HL-60/S4 treated with phorbol 12-myristate 13-acetate at 8.2 ng/mL for 4 days and 3 days (cell line): ENCODE results near the gene RNF215.

Experiments
- in situ Hi-C: fragments of 300-500 bp; cut with MboI; formaldehyde crosslinking; loops from 2 replicates; pipeline ENCODE4 v1.15.0; 2022; ENCODE audit warnings: low sequenced_read_pairs

The RNF215 gene

GRCh38 chr22:30386960-30387827 is at the start of gene RNF215:
Gene RNF215 (minus strand): TSS chr22:30387411. CDS start chr22:30387313, 98 bp downstream.
- in situ Hi-C loops = loop anchor here (25.0 kb wide), 1 partner anchor 275 kb away; no protein-coding TSS in a partner anchor

DNA sequence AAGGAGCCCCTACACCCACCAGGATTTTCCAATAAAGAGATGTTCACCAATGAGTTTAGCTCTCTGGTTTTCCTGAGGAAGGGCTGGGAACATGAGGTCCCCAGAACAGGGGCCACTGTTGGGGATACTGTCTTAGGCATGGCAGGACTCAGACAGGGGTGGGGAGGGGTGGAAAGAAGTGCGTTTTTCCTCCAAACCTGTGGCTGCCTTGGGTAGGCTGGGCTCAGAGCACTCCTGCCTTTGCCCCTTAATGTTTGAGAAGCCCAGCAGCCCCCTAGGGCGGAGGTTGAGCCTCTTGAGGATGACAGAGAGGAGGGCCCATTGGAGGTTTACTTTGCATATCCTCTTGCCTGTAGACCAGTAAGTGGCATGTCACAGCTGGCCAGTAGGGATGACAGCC is 49.0 kb upstream of the RNF215 start:
- in situ Hi-C loops = no loop called here

DNA sequence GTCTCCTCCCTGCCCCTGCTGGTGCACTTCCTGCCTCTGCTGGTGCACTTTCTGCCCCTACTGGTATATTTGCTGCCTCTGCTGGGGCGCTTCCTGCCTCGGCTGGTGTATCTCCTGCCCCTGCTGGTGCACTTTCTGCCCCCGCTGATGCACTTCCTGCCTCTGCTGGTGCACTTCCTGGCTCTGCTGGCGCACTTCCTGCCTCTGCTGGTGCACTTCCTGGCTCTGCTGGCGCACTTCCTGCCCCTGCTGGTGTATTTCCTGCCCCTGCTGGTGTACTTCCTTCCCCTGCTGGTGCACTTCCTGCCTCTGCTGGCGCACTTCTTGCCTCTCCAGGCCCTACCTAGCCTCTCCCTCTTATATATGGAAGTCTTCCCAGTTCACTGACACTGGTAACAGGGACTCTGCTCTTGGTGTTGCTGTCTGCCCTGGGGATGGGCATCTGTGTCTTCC is 48.5 kb upstream of the RNF215 start:
- in situ Hi-C loops = no loop called here

DNA sequence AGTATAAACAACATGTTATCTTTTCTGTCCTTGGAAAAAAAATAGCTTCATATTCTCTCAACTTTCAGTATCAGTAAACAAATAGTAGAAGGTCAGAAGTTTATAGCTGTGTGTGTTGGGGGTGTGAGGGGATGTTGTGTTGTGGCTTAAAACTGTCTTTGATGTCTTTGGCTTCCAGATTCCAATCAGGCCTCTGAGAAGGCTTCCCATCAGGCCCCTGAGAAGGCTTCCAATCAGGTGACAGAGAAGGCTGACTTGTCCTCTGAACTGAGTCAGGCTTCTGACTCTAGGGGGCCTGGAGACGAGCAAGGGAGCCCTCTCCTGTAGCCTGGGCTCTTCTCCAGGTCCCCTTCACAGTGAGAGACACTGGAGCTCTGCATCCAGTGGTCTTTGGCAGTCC is 47.6 kb upstream of the RNF215 start:
- in situ Hi-C loops = no loop called here

DNA sequence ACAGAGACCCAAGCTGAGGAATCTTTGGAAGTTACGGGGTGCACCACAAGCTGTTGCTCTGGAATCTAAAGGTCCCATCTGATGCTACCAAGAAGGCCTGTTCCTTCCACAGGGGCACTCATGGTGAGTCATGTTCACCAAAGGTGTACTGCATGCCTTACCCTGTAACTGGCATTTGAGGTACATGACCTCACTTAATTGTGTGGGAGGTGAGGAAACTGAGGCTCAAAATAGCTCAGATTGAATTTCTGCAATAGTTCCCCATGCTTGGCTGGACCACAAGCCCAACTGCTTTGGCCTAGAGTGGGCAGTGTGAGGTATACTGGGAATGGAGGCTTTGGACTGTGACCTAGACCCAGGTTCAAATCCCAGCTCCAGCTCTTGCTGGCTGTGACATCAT is 46.6 kb upstream of the RNF215 start:
- in situ Hi-C loops = no loop called here

DNA sequence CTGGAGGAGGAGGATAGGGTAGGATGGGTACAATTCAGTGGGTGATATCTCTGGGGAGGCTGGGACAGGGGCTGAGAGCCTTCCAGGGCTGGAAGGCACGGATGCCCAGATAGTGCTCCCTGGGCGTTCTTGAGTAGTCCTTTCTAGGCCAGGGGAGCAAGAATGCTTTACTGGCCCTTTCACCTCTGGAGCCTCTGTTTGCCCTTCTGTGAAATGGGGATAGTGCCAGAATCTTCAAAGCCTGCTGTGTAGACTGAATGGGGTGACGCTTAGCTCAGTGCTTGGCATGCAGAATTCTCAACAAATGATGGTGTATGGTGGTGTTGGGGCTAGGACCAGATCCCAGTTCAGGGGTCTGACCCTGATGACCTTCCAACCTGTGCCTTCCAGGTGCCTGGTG is 46.0 kb upstream of the RNF215 start:
- in situ Hi-C loops = no loop called here

DNA sequence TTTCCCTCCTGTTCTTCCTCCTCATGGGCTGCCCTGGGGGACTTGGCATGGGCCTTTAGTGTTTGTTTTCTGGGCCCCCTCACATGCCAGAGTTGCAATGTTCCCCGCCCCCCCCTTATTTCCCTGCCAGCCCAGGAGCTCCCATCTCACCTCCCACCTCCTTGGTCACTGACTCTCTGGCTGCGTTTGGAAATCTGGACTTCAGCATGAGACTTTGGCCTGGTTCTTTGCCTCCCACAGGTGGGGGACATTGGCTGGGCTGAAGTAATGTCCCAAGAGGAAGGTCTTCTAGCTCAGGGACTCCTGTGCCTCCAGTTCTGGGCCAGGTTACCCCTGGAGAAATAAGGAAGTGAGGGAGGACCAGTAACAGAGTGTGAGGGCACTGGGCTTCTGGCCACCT is 45.3 kb upstream of the RNF215 start:
- in situ Hi-C loops = no loop called here

DNA sequence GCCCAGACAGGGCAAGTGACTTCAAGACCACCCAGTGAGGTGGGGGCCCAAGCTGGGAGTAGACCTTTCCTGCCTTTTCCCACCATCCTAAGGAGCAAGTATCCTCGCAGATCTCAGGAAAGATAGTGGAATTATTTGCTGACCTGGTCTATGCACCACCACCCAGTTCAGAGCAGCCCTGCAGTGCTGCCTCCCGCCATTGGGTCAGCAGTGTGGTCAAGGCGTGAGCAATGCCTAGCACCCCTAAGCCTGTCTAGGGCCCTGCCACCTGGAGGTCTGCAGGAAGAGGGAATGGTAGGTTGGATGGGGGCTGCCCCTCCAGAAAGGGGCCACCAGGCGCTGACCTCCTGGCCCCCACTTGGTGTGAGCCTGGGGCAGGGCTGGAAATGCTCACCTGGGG is 44.9 kb upstream of the RNF215 start:
- in situ Hi-C loops = no loop called here

DNA sequence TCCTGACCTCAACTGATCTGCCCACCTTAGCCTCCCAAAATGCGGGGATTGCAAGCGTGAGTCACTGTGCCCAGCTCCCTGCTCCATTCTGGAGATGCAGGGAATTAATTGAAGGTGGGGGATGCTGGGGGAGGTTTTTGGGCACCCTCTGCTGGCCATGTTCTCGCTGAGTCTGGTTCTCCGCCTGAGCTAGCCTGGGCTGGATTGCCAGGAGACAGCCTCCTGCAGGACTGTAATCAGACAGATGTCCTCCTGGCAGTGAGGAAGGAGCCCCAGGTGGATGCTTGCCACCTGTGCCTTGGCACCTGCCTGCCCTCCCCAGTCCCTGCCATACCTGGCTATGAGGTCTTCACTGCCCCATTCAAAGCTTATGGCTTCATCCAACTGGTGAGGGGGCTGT is 43.7 kb upstream of the RNF215 start:
- in situ Hi-C loops = no loop called here

GRCh38 chr22:30429887-30430286 is 42.7 kb upstream of the RNF215 start:
- in situ Hi-C loops = no loop called here

GRCh38 chr22:30427871-30428270 is 40.7 kb upstream of the RNF215 start:
- in situ Hi-C loops = no loop called here

GRCh38 chr22:30426388-30427353 is 39.5 kb upstream of the RNF215 start:
- in situ Hi-C loops = no loop called here

DNA sequence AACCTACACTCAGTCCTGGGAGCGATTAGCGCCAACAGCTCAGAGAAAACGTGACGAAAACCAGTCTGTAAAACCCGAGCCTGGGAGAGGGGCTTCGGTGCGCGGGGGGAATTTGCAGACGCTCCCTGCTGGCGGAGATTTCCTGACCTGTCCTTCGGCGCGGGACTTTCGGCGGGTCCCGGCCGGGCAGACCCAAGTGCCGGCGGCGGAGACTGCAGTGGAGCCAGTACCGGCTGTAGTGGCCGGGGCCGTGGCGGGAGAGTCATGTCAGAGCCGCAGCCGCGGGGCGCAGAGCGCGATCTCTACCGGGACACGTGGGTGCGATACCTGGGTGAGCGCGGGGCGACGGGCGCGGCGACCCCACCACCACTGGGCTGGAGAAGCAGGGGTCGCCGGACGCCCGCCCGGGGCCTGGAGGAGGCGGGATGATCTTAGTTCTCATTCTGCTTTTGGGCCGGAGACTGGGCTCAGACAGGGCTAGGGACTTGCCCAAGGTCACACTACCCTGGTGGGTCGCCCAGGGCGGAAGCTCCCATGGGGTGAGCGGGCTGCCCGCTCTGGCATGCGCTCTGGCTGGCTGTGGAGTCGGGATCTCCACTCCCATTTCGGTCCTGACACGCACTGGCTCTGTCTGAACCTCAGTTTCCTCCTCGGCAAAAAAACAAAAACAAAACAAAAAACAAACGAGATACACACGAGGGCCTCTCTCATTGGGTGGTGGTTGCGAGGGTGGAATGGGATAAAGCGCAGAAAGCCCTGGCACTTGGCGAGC is 38.6 kb upstream of the RNF215 start, which contains the start of gene MTFP1:
MTFP1 (plus strand) TSS at position 153 of the 772 bp plus-strand sequence; CDS start at position 265, 112 bp downstream.
- in situ Hi-C loops = no loop called here

DNA sequence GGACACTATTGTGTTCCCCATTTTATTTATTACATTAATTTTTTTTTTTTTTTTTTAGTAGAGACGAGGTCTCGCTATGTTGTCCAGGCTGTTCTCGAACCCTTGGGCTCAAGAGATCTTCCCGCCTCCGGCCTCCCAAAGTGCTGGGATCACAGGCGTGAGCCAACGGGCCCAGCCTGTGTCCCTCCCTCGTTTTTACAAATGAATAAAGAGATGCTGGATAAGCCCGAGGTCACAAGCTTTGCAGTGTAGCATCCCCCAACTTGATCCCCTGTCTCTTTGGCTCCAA is 38.1 kb upstream of the RNF215 start:
- in situ Hi-C loops = no loop called here

- in situ Hi-C loops = no loop called here
Measured at GRCh38 chr22:30424534-30425326, 37.5 kb upstream of the RNF215 start.

GRCh38 chr22:30423959-30424533 is 36.8 kb upstream of the RNF215 start:
- in situ Hi-C loops = no loop called here

- in situ Hi-C loops = no loop called here
Measured at GRCh38 chr22:30423301-30423958, 36.2 kb upstream of the RNF215 start.

- in situ Hi-C loops = no loop called here
Measured at GRCh38 chr22:30422481-30423300, 35.5 kb upstream of the RNF215 start.
